H54 (cell line): ENCODE measurements around the gene FHOD3.
"Not testable (repeated sequence)": the region's sequence is repeated elsewhere in the genome, so short reads cannot be mapped to it uniquely, and the experiment has no call there.

Source experiments
- DNase-seq: peaks from one replicate; pipeline ENCODE4 v3.0.0; 2011; ENCODE audit warnings: low spot score, mixed read lengths; ENCODE audit not compliant: insufficient read length
- FAIRE-seq: peaks from 3 replicates; lab custom pipeline; 2011; peaks lifted over from hg19 to GRCh38; lab: Jason Lieb, UNC
- POLR2A ChIP-seq: IDR thresholded peaks from 2 replicates; pipeline ENCODE4 v1.6.1; 2011; ENCODE audit warnings: low read depth, mild to moderate bottlenecking, low read length

Gene FHOD3

GRCh38 chr18:36337679-36338402, 40.3 kb downstream of the FHOD3 start:
- FAIRE-seq (no peak), DNase-seq (no peak)
- TF ChIP-seq POLR2A = no peak

DNA sequence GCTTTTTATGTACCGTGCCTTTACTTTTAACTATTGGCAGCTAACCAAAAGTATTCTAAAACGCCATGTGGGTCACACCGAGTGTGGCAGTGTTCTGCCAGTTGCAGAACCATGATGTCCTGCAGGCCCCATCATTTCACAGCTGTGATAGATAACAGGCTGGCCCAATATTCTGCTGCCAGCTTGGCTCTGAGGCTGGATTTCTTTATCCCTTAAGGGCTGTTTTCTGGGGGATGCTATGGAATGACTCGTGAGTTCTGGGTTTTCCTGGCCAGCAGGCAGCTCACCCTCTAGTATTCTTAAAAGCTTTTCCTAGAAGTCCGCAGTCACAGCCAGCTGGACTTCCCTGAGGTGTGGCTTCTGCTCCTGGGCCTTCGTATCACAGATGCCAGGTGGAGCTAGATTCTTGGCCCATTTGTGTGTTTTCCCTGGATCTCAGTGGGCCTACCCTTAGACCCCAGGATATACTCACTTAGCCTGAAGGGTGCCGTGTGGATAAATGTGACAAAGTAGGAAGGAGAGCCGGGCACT, 41.0 kb downstream of the FHOD3 start:
- DNase-seq (no peak), FAIRE-seq (no peak)
- TF ChIP-seq POLR2A = no peak

GRCh38 chr18:36340246-36340645, 42.7 kb downstream of the FHOD3 start:
- DNase-seq = no peak
- no peak for TF ChIP-seq POLR2A
- no peak for FAIRE-seq

GRCh38 chr18:36341944-36342343, 44.4 kb downstream of the FHOD3 start:
- DNase-seq (no peak), FAIRE-seq (no peak)
- no peak for TF ChIP-seq POLR2A

- no peak for FAIRE-seq
- no peak for DNase-seq
- TF ChIP-seq POLR2A = no peak
Observed at GRCh38 chr18:36348331-36348730, 50.8 kb downstream of the FHOD3 start.

GRCh38 chr18:36348971-36349417, 51.5 kb downstream of the FHOD3 start:
- TF ChIP-seq POLR2A = no peak
- DNase-seq = no peak
- FAIRE-seq = no peak

DNA sequence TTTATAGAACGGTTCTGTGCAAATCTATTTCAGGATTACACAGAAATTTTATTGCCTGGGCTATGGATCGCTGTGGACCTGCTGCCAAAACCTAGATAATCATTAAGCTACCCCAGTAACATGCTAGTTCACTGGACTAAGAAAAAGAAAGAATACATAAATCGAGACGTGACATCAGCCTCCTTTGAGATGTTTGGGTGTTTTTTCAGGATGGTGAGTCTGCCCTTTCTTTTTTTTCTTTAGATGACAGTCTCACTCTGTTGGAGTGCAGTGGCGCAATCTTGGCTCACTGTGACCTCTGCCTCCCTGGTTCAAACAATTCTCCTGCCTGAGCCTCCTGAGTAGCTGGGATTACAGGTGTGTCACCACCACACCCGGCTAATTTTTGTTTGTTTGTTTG, 52.0 kb downstream of the FHOD3 start:
- no peak for TF ChIP-seq POLR2A
- FAIRE-seq (no peak), DNase-seq (no peak)

DNA sequence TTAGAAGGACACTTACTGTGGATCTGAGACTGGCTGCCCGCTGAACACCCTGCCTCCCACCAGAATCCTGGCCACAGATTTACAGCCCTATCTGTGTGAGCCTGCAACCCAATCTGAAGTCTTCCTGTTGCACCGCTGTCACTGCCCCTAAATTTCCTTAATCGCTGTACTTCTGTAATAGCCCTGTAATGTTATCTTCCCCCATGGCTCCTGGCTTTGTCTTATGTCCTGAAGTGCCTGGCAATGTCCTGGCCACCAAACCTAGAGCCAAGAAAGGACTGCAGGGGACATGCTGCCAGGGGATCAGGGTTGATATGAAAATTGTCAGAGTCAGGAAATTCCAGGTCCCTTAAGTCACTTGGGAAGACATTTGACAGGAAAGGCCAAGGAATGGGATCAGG, 52.7 kb downstream of the FHOD3 start:
- DNase-seq (no peak), FAIRE-seq (no peak)
- no peak for TF ChIP-seq POLR2A

GRCh38 chr18:36350839-36351469, 53.4 kb downstream of the FHOD3 start:
- FAIRE-seq (no peak), DNase-seq (no peak)
- no peak for TF ChIP-seq POLR2A

DNA sequence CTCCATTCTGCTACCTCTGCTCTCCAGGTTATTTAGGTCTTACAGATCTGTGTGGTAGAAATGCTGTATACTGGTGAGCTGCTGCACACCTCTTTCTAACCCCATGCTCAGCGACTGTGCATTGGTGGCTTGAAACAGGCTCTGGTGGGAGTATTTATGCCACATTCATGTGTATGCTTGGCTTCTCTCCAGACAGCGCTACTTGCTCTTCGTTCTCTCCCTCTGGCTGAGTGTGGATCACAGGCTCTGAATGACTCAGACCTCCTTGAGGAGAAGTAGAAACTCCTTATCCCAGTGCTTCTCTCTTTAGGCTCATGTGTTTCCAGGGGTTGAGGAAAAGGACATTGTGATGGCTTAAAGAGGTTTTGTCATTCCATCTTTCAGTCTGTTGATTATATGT, 54.9 kb downstream of the FHOD3 start:
- no peak for TF ChIP-seq POLR2A
- DNase-seq (peak; percentile 41), FAIRE-seq (peak; percentile 83)

DNA sequence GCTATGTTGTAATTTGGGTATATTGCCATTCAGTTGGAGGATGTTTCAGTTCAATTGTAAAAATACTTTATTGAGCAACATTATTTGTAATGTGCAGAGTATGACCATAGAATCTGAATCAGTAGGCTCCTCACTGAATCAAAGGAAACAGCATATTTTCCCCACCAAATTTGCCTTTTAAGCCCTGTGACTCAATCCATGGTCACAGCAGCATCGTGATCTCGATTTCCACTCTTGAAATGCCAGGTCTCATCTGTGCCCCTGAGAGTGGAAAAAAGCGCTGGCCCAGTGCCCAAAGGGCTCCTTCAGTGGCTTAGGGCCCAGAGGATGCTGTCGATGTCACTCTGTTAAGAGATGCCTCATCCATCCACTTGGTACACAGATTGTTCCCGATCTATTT, 57.5 kb downstream of the FHOD3 start:
- DNase-seq = peak; percentile 20
- no peak for TF ChIP-seq POLR2A
- FAIRE-seq = peak; percentile 70

GRCh38 chr18:36355511-36355910, 58.0 kb downstream of the FHOD3 start:
- no peak for FAIRE-seq
- no peak for DNase-seq
- TF ChIP-seq POLR2A = no peak

GRCh38 chr18:36356741-36357140, 59.2 kb downstream of the FHOD3 start:
- DNase-seq = not testable (repeated sequence)

GRCh38 chr18:36358141-36358540, 60.6 kb downstream of the FHOD3 start:
- TF ChIP-seq POLR2A = no peak
- FAIRE-seq = no peak
- DNase-seq = no peak

More at GRCh38 chr18:36356741-36357140, 59.2 kb downstream of the FHOD3 start:
- FAIRE-seq = not testable (repeated sequence)
